GM12874 (cell line): ENCODE data around the gene ACE2.

Experiments used
- TF ChIP-seq, protein P1 (sequence below): IDR thresholded peaks from 2 replicates; pipeline ENCODE4 v1.5.1; 2011; ENCODE audit warnings: low read depth, mild to moderate bottlenecking, control low read depth, low read length, moderate library complexity; ENCODE audit not compliant: insufficient read depth

ACE2 gene

DNA sequence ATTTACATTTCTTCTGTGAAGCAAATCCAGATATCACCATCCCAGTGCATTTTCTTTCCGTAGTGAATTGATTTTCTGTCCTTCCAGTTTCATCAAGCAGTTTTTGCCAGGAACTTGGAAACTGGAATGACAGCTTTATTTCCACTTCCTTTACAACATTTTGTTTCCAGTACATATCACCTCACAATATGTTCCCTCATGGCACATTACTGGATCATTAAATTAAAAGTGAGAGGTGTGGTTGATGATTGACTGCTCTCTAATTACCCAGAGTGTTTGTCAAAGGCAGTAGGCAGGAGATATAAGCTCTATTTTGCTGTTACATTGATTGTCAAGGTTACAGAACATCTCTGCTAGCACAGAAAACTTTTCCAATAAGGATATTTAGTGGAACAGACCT lies 22.3 kb upstream of the ACE2 start:
- TF ChIP-seq, protein P1, sequence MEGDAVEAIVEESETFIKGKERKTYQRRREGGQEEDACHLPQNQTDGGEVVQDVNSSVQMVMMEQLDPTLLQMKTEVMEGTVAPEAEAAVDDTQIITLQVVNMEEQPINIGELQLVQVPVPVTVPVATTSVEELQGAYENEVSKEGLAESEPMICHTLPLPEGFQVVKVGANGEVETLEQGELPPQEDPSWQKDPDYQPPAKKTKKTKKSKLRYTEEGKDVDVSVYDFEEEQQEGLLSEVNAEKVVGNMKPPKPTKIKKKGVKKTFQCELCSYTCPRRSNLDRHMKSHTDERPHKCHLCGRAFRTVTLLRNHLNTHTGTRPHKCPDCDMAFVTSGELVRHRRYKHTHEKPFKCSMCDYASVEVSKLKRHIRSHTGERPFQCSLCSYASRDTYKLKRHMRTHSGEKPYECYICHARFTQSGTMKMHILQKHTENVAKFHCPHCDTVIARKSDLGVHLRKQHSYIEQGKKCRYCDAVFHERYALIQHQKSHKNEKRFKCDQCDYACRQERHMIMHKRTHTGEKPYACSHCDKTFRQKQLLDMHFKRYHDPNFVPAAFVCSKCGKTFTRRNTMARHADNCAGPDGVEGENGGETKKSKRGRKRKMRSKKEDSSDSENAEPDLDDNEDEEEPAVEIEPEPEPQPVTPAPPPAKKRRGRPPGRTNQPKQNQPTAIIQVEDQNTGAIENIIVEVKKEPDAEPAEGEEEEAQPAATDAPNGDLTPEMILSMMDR, result no peak

DNA sequence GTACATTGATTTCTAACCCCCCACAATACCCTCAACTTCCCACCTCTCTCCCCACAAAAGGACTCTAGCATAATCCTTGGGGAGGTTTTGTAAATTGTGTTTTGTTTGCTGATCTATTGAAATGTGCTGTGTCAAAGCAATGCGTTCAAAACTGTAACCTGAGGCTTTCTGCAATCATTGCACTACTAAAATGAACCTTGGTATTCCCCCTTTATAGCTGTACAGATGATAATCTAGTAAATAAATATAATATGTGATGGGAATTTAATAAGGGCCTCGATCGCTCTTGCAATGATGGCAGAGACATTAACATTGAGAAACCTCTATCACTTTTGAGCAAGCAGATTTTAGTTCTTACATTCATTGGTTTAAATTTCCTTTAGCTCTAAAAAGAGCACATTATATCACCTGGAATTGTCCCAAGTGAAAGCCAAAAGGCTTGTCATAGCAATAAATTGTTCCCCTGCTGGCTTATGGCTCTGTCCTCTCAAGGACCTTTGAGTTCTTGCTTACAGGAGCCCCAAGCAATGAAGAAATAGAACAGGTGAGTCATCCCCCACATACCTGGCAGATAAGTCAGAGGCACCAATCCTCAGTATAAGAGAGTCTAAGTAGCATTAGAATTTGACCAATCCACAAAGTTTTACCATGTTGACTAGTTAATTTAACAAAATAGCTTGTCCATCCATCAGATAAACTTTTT lies 18.4 kb upstream of the ACE2 start:
- TF ChIP-seq, protein P1, result no peak

DNA sequence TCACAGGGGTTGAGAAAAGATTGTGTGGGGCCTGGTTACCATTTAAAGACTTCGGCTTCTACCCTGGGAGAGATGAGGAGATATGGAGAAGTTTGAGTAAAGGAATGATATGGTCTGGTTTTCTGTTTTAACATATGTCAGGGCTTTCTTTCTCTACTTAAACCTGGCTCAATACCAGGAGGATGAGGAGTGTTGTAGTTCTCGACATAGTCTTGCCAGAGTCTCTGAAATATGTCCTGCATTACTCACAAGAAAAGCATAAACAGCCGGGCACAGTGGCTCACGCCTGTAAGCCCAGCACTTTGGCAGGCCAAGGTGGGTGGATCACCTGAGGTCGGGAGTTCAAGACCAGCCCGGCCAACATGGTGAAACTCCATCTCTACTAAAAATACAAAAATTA lies 16.4 kb upstream of the ACE2 start:
- TF ChIP-seq, protein P1, result no peak

DNA sequence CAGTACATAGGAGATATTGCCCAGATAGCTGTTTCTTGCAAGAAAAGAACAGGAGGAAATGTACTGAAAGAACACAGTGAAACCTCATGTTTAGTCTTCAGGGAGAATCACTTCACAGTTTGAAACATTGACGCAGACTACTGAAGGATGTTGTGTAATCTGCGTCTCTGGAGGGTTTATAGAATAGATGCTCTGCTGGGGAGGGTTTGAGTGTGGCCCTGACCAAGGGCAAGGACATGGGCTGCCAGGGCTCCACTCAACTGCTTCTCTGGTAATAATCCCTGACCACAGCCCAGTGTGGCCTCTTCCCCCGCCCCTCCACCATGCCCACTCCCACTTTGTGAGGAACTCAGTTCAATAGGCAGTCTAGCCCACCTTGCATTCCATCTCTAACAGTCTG lies 15.8 kb upstream of the ACE2 start:
- TF ChIP-seq, protein P1, result no peak

DNA sequence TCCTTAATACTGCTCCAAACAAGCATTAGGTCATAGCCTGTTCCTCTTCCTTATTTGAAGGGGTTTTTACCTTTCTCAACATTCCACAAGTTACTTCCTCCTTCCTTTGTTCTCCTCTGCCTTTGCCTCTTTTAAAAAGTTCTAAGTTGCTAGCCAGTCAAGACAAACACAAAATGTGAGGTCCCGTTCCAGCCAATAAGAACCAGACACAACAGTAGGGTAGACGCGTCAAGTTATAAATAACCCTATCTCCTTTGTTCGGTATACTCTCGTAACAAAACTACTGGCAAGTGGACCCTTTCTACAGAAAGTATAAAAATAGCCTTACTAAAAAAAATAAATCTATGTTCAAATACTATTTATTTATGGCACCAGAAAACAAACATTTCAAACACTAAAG lies 6.3 kb upstream of the ACE2 start:
- TF ChIP-seq, protein P1, result no peak

DNA sequence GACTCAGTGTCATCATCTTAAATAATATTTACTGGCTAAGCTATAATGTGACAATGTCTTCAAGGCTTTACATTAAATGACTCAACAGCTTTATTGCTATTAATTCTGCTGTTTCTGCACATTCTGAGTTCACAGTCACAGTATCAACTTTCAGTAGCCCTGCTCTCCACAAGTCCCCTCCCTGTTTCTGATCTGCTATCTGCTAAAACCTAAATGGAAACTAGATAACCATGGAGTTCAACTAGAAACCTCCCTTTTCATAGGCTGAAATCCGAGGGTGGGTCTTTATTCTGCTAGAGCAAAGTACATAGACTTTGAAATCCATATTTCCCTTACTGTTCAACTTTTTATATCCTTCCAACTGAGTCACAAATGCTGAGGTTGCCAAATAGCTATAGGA lies 5.4 kb upstream of the ACE2 start:
- TF ChIP-seq, protein P1, result no peak

DNA sequence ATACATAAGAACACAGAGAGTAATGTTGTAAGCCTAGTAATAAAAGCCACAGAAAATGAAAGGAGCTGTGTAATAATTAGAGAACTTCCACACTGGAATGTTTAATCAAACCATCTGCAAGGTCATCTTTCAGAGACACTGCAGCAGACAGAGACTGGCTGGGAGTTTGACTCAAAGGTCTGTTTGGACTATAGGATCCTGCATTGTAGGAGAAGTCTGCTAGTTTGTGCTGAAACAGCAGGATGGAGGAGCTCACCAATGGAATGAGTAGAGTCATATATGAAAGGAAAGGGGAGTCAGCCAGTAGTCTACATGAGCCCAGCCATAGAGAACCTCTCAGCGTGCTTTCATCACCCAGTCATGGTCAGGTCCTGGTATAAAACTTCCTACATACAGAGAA lies 4.5 kb upstream of the ACE2 start:
- TF ChIP-seq, protein P1, result no peak
